OCI-LY1 (cell line): ENCODE data around the gene CCDC8.

Source experiments
- H2AFZ ChIP-seq: fragments of 200-600 bp; sonication (generic), shearing (Covaris generic); 2 replicates; pipeline ENCODE4 v1.6.0; 2014; ENCODE audit warnings: antibody characterized with exemption, mild to moderate bottlenecking, low read length
- H3F3A ChIP-seq: fragments of 200-600 bp; sonication (generic), shearing (Covaris generic); 2 replicates; pipeline ENCODE4 v1.6.0; 2014; ENCODE audit warnings: mild to moderate bottlenecking, antibody characterized with exemption, low read length, moderate library complexity; ENCODE audit not compliant: insufficient read depth
- H3K27ac ChIP-seq: fragments of 200-600 bp; sonication (generic); 2 replicates; pipeline ENCODE4 v1.5.1; 2014; ENCODE audit warnings: low read length, mixed run types, mild to moderate bottlenecking, low read depth; ENCODE audit not compliant: poor library complexity, severe bottlenecking
- H3K27me3 ChIP-seq: fragments of 200-600 bp; sonication (generic); 2 replicates; pipeline ENCODE4 v1.6.0; 2014; ENCODE audit warnings: antibody characterized with exemption, mild to moderate bottlenecking, low read length, moderate library complexity; ENCODE audit not compliant: insufficient read depth
- H3K36me3 ChIP-seq: fragments of 200-600 bp; sonication (generic); 2 replicates; pipeline ENCODE4 v1.6.1; 2014; ENCODE audit warnings: mild to moderate bottlenecking, antibody characterized with exemption, low read length, moderate library complexity, mixed read lengths; ENCODE audit not compliant: insufficient read depth
- H3K4me1 ChIP-seq: fragments of 200-600 bp; sonication (generic); 2 replicates; pipeline ENCODE4 v1.5.1; 2014; ENCODE audit warnings: mild to moderate bottlenecking, low read length, moderate library complexity; ENCODE audit not compliant: insufficient read depth, severe bottlenecking
- H3K4me2 ChIP-seq: fragments of 200-600 bp; sonication (generic), shearing (Covaris generic); 2 replicates; pipeline ENCODE4 v1.6.1; 2014; ENCODE audit warnings: low read length
- H3K4me3 ChIP-seq: fragments of 200-600 bp; sonication (generic); 2 replicates; pipeline ENCODE4 v1.5.1; 2014; ENCODE audit warnings: low read length, low read depth, mild to moderate bottlenecking, mixed read lengths; ENCODE audit not compliant: poor library complexity, severe bottlenecking
- H3K79me2 ChIP-seq: fragments of 200-600 bp; shearing (Covaris generic); 2 replicates; pipeline ENCODE4 v1.6.1; 2016; ENCODE audit warnings: mixed run types, low read length, mixed read lengths; ENCODE audit not compliant: insufficient read depth
- H3K9ac ChIP-seq: fragments of 200-600 bp; sonication (generic), shearing (Covaris generic); 2 replicates; pipeline ENCODE4 v1.6.1; 2014; ENCODE audit warnings: mild to moderate bottlenecking, low read length, mixed read lengths
- H3K9me2 ChIP-seq: fragments of 200-600 bp; sonication (generic), shearing (Covaris generic); 2 replicates; pipeline ENCODE4 v1.6.1; 2014; ENCODE audit warnings: low read depth, mild to moderate bottlenecking, low read length, mixed read lengths
- H3K9me3 ChIP-seq: fragments of 200-600 bp; shearing (Covaris generic); 2 replicates; pipeline ENCODE4 v1.6.1; 2014; ENCODE audit warnings: low read length, mixed read lengths
- H4K20me1 ChIP-seq: fragments of 200-600 bp; sonication (generic), shearing (Covaris generic); 2 replicates; pipeline ENCODE4 v1.6.0; 2016; ENCODE audit warnings: mild to moderate bottlenecking, low read length; ENCODE audit not compliant: insufficient read depth
- EZH2 ChIP-seq: fragments of 200-600 bp; sonication (generic), shearing (Covaris generic); IDR thresholded peaks from 2 replicates; pipeline ENCODE4 v1.8.0; 2017; ENCODE audit warnings: borderline replicate concordance, mixed run types, mild to moderate bottlenecking, antibody characterized with exemption, low read length, moderate library complexity, mixed read lengths
- TF ChIP-seq, protein P1 (sequence below): fragments of 200-600 bp; sonication (generic), shearing (Covaris generic); IDR thresholded peaks from 2 replicates; pipeline ENCODE4 v1.5.1; 2017; ENCODE audit warnings: mild to moderate bottlenecking, antibody characterized with exemption, low read length, moderate library complexity, mixed read lengths

CCDC8 gene

GRCh38 chr19:46413262-46414031 lies at the start of gene CCDC8:
TSS of gene CCDC8 (minus strand) at chr19:46413564. CDS start at chr19:46412810, 754 bp downstream.
- Histone ChIP-seq H3K27me3 (0 out of 2 replicates have a peak, but pooled peaks cover 6% of the 10 kb centered on the region), H4K20me1 (no peaks in the 10 kb centered on the region), H3K4me1 (no peaks in the 10 kb centered on the region), H3K79me2 (no peaks in the 10 kb centered on the region), H3F3A (no peaks in the 10 kb centered on the region), H3K9me2 (no peaks in the 10 kb centered on the region), H2AFZ (no peak within 1 kb of the TSS), H3K4me3 (no peak within 1 kb of the TSS), H3K9me3 (no peaks in the 10 kb centered on the region), H3K9ac (no peak within 1 kb of the TSS), H3K36me3 (no peaks in the 10 kb centered on the region), H3K4me2 (no peak within 1 kb of the TSS), H3K27ac (no peak within 1 kb of the TSS)
- TF ChIP-seq EZH2: no peak
- TF ChIP-seq, protein P1, sequence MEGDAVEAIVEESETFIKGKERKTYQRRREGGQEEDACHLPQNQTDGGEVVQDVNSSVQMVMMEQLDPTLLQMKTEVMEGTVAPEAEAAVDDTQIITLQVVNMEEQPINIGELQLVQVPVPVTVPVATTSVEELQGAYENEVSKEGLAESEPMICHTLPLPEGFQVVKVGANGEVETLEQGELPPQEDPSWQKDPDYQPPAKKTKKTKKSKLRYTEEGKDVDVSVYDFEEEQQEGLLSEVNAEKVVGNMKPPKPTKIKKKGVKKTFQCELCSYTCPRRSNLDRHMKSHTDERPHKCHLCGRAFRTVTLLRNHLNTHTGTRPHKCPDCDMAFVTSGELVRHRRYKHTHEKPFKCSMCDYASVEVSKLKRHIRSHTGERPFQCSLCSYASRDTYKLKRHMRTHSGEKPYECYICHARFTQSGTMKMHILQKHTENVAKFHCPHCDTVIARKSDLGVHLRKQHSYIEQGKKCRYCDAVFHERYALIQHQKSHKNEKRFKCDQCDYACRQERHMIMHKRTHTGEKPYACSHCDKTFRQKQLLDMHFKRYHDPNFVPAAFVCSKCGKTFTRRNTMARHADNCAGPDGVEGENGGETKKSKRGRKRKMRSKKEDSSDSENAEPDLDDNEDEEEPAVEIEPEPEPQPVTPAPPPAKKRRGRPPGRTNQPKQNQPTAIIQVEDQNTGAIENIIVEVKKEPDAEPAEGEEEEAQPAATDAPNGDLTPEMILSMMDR: no peak

GRCh38 chr19:46461537-46461936 lies 48.2 kb upstream of the CCDC8 start:
- Histone ChIP-seq H3F3A (no peaks in the 10 kb centered on the region), H3K4me2 (no peak overlapping the region), H3K79me2 (no peaks in the 10 kb centered on the region), H3K9me2 (no peaks in the 10 kb centered on the region), H3K9me3 (no peaks in the 10 kb centered on the region), H3K4me1 (no peaks in the 10 kb centered on the region), H3K27ac (no peak overlapping the region), H3K9ac (no peak overlapping the region), H3K4me3 (no peak overlapping the region), H3K27me3 (no peaks in the 10 kb centered on the region), H2AFZ (no peak overlapping the region), H4K20me1 (no peaks in the 10 kb centered on the region), H3K36me3 (no peaks in the 10 kb centered on the region)
- TF ChIP-seq, protein P1: no peak
- TF ChIP-seq EZH2: no peak

GRCh38 chr19:46460981-46461380 lies 47.6 kb upstream of the CCDC8 start:
- no peaks in the 10 kb centered on the region for H3K36me3 ChIP-seq
- H3K4me1 ChIP-seq: no peaks in the 10 kb centered on the region
- H3K27me3 ChIP-seq: no peaks in the 10 kb centered on the region
- no peak overlapping the region for H3K4me3 ChIP-seq
- H3K9me2 ChIP-seq: no peaks in the 10 kb centered on the region
- no peaks in the 10 kb centered on the region for H3K9me3 ChIP-seq
- TF ChIP-seq EZH2: no peak
- TF ChIP-seq, protein P1: no peak
- no peaks in the 10 kb centered on the region for H3F3A ChIP-seq
- no peaks in the 10 kb centered on the region for H4K20me1 ChIP-seq
- H2AFZ ChIP-seq: no peak overlapping the region
- no peaks in the 10 kb centered on the region for H3K79me2 ChIP-seq
- H3K27ac ChIP-seq: no peak overlapping the region
- no peak overlapping the region for H3K9ac ChIP-seq
- H3K4me2 ChIP-seq: no peak overlapping the region
